Measurements from ENCODE around the gene PSMF1. TPM values are rescaled to one million over a fixed set of nuclear protein-coding genes. Genes with fewer than 3 reads are reported as not detected.

PSMF1 gene
- total and polyA plus RNA-seq, 2 donors (not counting 1 experiment from before 2014, with no cell fraction given), result 26.4 to 141 TPM

DNA sequence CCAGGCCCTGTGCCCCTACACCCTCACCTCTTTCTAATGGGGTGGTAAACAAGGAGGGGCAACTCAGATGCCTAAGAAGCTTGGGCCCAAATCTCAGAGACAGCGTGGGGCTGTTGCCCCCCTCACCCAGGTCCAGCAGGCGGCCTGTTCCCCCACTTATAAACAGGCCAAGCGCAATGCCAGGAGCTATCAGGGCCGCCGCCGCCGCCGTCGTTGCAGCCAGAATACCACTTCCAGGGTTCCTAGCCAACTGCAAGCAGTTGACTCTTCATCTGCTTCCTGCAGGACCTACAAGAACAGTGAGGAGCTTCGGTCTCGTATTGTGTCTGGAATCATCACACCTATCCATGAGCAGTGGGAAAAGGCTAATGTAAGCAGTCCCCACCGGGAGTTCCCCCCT is 16.4 kb downstream of the PSMF1 start:
- H3K79me2 ChIP-seq (ENCODE audit: control insufficient read depth, insufficient read depth, low read length), result peaks cover 5% of the 10 kb centered on the region
- H3K9me3 ChIP-seq (ENCODE audit: control insufficient read depth, insufficient read depth, low read depth, low read length), result no peaks in the 10 kb centered on the region
- H3K4me2 ChIP-seq (ENCODE audit: extremely low read depth, insufficient read depth, low read length), result no peak overlapping the region
- no peak overlapping the region for H3K27ac ChIP-seq (ENCODE audit: insufficient read depth, low read length)
- TF ChIP-seq, protein P1, sequence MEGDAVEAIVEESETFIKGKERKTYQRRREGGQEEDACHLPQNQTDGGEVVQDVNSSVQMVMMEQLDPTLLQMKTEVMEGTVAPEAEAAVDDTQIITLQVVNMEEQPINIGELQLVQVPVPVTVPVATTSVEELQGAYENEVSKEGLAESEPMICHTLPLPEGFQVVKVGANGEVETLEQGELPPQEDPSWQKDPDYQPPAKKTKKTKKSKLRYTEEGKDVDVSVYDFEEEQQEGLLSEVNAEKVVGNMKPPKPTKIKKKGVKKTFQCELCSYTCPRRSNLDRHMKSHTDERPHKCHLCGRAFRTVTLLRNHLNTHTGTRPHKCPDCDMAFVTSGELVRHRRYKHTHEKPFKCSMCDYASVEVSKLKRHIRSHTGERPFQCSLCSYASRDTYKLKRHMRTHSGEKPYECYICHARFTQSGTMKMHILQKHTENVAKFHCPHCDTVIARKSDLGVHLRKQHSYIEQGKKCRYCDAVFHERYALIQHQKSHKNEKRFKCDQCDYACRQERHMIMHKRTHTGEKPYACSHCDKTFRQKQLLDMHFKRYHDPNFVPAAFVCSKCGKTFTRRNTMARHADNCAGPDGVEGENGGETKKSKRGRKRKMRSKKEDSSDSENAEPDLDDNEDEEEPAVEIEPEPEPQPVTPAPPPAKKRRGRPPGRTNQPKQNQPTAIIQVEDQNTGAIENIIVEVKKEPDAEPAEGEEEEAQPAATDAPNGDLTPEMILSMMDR (conservative IDR thresholded peaks at IDR 0.05 in 1 of 2, IDR thresholded peaks at IDR 0.05 in 1 of 2; ENCODE audit: low read depth in 1 of 2, low read length in 2 of 2), result no peak
- no peak for TF ChIP-seq EZH2 (IDR thresholded peaks at IDR 0.05; ENCODE audit: low read length, missing control alignments)
- H4K20me1 ChIP-seq (ENCODE audit: control insufficient read depth, extremely low read depth, insufficient read depth, low read length), result no peaks in the 10 kb centered on the region
- peaks cover 13% of the 10 kb centered on the region for H3K36me3 ChIP-seq (ENCODE audit: control insufficient read depth, insufficient read depth, low read length)
- no peak overlapping the region for H3K9ac ChIP-seq (ENCODE audit: insufficient read depth, low read length)
- no peaks in the 10 kb centered on the region for H3K27me3 ChIP-seq (ENCODE audit: control insufficient read depth, insufficient read depth, low read length)
- no peaks in the 10 kb centered on the region for H3K4me1 ChIP-seq (ENCODE audit: control insufficient read depth, extremely low read depth, insufficient read depth, low read length)
- DNase-seq (ENCODE audit: low read depth in 2 of 2), result no peak
- no peak overlapping the region for H3K4me3 ChIP-seq (replicated peaks in 1 of 4; ENCODE audit: control extremely low read depth in 1 of 4, insufficient read depth in 1 of 4, low read depth in 3 of 4, low read length in 4 of 4)
- no peak overlapping the region for H2AFZ ChIP-seq (ENCODE audit: low read length)

- Histone ChIP-seq H3K4me3 (replicated peaks in 1 of 4; ENCODE audit: control extremely low read depth in 1 of 4, insufficient read depth in 1 of 4, low read depth in 3 of 4, low read length in 4 of 4) (no peak overlapping the region), H3K9ac (ENCODE audit: insufficient read depth, low read length) (no peak overlapping the region), H2AFZ (ENCODE audit: low read length) (no peak overlapping the region), H3K27me3 (ENCODE audit: control insufficient read depth, insufficient read depth, low read length) (no peaks in the 10 kb centered on the region), H3K4me1 (ENCODE audit: control insufficient read depth, extremely low read depth, insufficient read depth, low read length) (no peaks in the 10 kb centered on the region), H3K9me3 (ENCODE audit: control insufficient read depth, insufficient read depth, low read depth, low read length) (no peaks in the 10 kb centered on the region), H3K36me3 (ENCODE audit: control insufficient read depth, insufficient read depth, low read length) (peaks cover 12% of the 10 kb centered on the region), H3K27ac (ENCODE audit: insufficient read depth, low read length) (no peak overlapping the region), H3K79me2 (ENCODE audit: control insufficient read depth, insufficient read depth, low read length) (peaks cover 5% of the 10 kb centered on the region), H4K20me1 (ENCODE audit: control insufficient read depth, extremely low read depth, insufficient read depth, low read length) (no peaks in the 10 kb centered on the region), H3K4me2 (ENCODE audit: extremely low read depth, insufficient read depth, low read length) (no peak overlapping the region)
- no peak for DNase-seq (ENCODE audit: low read depth in 2 of 2)
- TF ChIP-seq EZH2 (IDR thresholded peaks at IDR 0.05; ENCODE audit: low read length, missing control alignments), result no peak
- TF ChIP-seq, protein P1 (conservative IDR thresholded peaks at IDR 0.05 in 1 of 2, IDR thresholded peaks at IDR 0.05 in 1 of 2; ENCODE audit: low read depth in 1 of 2, low read length in 2 of 2), result no peak
Measured at GRCh38 chr20:1137236-1137635, 18.8 kb downstream of the PSMF1 start.

DNA sequence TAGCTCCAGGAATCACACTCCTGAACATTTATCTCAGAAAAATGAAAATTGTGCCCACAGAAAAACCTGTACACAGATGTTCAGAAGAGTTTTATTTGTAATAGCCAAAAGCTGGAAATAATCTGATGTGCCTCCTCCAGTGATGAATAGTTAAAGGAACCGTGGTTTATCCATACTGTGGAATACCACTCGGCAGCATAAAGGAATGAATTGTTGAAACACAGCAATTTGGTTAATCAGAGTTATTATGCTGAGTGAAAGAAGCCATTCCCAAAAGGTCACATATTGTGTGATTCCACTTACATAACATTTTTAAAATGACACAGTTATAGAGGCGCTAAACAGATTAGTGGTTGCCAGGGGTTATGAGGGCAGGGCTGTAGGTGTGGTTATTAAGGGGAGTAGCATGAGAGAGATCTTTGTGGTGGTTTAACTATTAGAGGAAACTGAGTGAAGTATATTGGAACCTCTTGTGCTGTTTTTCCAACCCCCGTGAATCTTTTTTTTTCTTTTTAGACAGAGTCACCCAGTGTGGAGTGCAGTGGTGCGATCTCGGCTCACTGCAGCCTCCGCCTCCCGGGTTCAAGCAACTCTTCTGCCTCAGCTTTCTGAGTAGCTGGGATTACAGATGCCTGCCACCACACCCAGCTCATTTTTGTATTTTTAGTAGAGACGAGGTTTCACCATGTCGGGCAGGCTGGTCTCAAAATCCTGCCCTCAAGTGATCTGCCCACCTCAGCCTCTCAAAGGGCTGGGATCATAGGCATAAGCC is 26.2 kb downstream of the PSMF1 start:
- TF ChIP-seq, protein P1 (conservative IDR thresholded peaks at IDR 0.05 in 1 of 2, IDR thresholded peaks at IDR 0.05 in 1 of 2; ENCODE audit: low read depth in 1 of 2, low read length in 2 of 2), result no peak
- TF ChIP-seq EZH2 (IDR thresholded peaks at IDR 0.05; ENCODE audit: low read length, missing control alignments), result no peak
- no peak for DNase-seq (ENCODE audit: low read depth in 2 of 2)
- no peak overlapping the region for H3K9ac ChIP-seq (ENCODE audit: insufficient read depth, low read length)
- no peaks in the 10 kb centered on the region for H3K4me1 ChIP-seq (ENCODE audit: control insufficient read depth, extremely low read depth, insufficient read depth, low read length)
- no peak overlapping the region for H3K4me3 ChIP-seq (replicated peaks in 1 of 4; ENCODE audit: control extremely low read depth in 1 of 4, insufficient read depth in 1 of 4, low read depth in 3 of 4, low read length in 4 of 4)
- no peak overlapping the region for H3K4me2 ChIP-seq (ENCODE audit: extremely low read depth, insufficient read depth, low read length)
- no peak overlapping the region for H2AFZ ChIP-seq (ENCODE audit: low read length)
- no peaks in the 10 kb centered on the region for H3K79me2 ChIP-seq (ENCODE audit: control insufficient read depth, insufficient read depth, low read length)
- no peaks in the 10 kb centered on the region for H3K9me3 ChIP-seq (ENCODE audit: control insufficient read depth, insufficient read depth, low read depth, low read length)
- H3K36me3 ChIP-seq (ENCODE audit: control insufficient read depth, insufficient read depth, low read length), result peaks cover 2% of the 10 kb centered on the region
- no peak overlapping the region for H3K27ac ChIP-seq (ENCODE audit: insufficient read depth, low read length)
- H3K27me3 ChIP-seq (ENCODE audit: control insufficient read depth, insufficient read depth, low read length), result no peaks in the 10 kb centered on the region
- H4K20me1 ChIP-seq (ENCODE audit: control insufficient read depth, extremely low read depth, insufficient read depth, low read length), result peaks cover 3% of the 10 kb centered on the region

All from fibroblast of lung (primary cell).